ENCODE results near the gene B3GLCT.

The B3GLCT gene

DNA sequence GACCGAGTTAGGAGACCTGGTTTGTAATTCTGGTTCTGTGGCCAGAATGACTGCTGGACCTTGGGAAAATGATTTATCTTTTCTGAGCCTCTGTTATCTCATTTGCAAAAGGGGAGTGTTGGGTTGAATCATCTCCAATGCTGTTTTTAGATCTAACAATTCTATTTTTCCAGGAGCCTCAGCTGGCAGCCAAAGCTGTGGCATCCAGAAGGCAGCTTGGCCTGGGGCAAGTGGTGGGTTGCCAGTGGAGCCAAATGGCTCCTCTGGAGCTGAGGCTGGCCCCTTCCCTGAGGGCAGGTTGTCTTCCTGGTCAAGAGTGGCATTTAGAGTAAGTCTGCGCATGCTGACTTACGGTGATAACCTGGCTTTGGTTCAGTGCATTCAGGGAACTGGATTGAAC lies 21.3 kb downstream of the B3GLCT start:
- no peak overlapping the region for H3K4me3 ChIP-seq (ENCODE audit: low read depth, low read length)

DNA sequence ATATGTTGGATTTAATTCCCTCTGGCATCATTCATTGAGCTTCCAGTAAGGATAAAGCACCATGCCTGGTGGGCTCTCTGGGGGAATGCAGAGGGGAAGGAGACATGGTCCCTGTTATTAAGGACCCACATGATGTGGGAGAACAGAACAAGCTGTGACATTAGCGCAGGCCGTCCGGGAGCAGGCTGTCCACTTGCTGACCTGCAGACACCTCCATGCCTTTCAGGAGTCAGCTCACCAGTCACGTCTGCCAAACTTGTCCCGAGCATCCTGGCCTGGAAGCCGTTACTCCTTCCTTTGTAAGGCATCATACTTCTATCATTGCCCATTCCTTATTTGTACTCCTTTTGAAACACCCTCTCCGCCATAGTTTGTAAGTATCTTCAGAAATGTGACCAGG lies 23.4 kb downstream of the B3GLCT start:
- H3K4me3 ChIP-seq (ENCODE audit: low read depth, low read length): no peak overlapping the region

DNA sequence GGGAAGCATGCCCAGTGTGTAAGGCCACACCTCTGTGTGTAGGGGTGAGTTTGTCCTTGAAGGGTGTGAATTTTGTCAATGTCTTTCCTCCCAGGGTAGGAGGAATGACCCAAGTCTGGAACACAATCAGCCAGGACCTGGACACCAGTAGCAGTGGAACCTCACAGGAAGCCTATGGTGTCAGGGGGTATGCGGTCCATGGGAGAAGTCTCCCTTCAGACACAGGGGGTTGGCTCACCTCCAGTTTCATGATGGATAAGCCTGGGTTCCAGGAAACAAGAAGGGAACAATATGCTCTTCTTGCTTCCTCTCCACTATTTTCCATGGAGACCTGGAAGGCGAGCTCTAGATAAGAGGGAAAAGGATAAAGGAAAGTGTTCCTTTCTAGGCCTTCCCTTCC lies 23.9 kb downstream of the B3GLCT start:
- H3K4me3 ChIP-seq (ENCODE audit: low read depth, low read length): no peak overlapping the region

DNA sequence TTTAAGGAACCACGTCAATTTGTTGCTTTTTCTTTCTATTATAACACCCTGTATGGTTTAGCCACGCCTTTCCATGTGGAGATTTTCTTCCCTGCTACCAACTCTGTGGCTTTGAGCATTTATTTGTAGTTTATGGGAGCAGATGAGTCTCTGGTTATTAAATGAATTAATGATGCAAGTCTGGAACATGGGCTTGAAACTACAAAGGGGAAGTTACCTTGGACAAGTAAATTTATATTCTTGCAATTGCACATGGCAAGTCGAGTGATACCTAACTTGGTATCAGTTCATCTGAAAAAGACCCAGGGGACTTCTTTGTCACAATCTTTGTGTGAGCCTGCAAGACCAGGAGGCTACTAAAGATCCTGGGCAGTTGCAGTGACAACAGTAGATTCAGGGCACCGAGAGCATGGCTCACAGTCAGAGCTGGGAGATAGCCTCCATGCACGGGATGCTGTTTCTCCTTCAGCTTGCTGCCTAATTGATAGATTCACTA lies 24.4 kb downstream of the B3GLCT start:
- H3K4me3 ChIP-seq (ENCODE audit: low read depth, low read length): no peak overlapping the region

DNA sequence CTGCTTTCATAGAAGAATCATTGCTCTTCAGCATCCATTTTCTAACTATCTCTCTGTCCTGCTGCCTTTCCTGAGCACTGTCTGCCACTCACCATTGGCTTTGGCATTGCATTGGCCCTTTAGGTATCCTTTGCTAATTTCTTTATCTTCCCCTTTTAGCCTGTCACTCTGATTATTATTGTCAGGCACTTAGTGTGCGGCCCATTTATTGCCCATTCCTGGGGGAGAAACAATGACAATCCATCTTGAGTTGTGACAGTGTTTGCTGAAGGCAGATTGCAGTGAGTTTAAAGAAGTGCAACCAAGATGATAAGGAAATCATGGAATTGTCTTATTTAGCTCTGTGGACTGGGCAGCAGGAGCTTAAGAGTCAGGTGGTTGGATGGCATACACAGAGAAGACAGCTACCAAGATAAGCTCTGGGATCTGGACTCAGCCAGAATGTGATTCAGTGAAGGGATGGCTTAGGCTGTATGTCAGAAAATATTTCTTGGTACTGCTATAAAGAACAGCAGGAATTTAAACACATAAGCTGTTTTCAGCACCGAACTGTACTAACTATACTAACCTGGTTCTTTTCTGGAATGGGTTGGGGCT lies 25.3 kb downstream of the B3GLCT start:
- no peak overlapping the region for H3K4me3 ChIP-seq (ENCODE audit: low read depth, low read length)

DNA sequence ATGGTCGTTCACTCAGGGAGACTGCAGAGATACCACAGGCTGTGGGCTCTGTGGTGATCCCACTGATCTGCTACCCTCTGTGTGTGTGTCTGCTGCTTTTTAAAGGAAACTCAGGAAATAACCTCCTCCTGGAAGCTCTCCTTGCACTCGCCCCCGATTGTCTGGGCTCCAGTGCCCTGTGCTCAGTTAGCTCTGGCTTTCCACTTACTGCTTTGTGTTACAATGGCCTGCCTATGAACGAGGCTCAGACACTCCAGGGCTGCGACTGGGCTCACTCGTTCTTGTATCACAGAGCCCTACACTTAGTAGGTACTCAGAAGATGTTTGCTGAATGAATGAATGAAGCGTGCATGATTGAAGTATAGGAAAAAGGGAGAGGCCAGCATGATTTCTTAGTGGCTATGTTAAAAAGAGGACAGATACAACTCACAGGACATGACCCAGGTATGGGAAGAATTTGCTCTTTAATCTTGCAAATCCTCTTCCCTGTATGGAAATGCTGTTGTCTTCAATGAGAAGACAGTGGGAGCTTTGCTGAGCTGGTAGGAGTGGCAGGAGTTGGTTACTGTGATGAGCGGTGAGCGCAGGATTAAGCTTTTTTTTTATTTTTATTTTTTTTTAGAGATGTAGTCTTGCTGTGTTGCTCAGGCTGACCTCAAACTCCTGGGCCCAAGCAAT lies 26.4 kb downstream of the B3GLCT start:
- no peak overlapping the region for H3K4me3 ChIP-seq (ENCODE audit: low read depth, low read length)

DNA sequence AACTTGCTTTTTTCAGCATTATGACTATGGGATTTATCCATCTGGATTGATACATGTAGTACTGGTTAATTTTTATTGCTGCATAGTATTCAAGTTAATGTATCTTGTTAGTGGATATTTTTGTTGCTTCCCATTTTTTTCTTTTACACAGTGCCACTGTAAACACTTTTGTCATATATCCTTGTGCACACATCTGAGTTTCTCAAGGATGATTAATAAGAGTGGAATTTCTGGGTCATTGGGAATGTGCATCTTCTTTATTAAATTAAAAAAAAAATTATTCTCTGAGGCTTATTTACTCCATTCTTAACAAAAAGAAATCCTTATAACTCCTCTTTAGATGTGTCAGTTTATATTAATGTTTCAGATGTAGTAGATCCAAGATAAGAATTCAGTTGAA lies 27.3 kb downstream of the B3GLCT start:
- H3K4me3 ChIP-seq (ENCODE audit: low read depth, low read length): no peak overlapping the region

DNA sequence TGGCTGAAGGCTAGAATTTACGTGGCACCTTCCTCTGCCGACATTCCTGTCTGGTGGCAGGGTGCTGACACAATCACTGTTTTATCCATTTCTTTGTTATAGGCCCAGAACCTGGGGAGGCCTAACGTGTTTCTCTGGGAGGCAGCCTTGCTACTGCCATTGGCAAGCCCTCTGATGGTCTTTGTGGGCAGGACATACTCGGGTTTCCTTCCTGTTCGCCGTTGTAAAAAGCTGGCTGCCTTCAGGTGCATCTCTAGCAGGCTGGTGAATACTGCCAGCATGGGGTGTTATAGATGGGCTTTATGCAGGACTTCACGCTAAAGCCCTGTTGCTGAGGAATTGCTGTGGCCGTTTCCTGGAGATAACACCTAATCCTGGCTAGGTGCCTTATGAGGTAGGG lies 28.1 kb downstream of the B3GLCT start:
- no peak overlapping the region for H3K4me3 ChIP-seq (ENCODE audit: low read depth, low read length)

DNA sequence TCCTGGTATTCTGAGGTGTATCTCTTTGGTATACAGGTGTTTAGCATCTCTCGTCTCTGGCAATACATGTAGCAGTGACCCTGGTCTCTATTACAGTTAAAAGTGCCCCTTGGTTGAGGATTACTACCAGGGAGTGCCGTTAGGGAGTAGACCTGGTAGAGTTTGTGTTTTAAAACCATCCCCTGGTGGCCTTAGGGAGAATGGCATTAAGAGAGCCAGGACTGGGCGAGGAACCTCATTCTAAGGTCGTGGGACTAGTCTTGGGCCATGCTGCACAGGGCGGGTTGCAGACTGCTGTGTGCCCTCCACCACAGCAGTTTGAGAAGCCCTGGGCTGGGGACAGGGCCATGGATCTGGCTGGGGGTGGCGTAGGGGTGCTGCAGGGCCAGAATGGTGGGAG lies 35.0 kb downstream of the B3GLCT start:
- no peak overlapping the region for H3K4me3 ChIP-seq (ENCODE audit: low read depth, low read length)

DNA sequence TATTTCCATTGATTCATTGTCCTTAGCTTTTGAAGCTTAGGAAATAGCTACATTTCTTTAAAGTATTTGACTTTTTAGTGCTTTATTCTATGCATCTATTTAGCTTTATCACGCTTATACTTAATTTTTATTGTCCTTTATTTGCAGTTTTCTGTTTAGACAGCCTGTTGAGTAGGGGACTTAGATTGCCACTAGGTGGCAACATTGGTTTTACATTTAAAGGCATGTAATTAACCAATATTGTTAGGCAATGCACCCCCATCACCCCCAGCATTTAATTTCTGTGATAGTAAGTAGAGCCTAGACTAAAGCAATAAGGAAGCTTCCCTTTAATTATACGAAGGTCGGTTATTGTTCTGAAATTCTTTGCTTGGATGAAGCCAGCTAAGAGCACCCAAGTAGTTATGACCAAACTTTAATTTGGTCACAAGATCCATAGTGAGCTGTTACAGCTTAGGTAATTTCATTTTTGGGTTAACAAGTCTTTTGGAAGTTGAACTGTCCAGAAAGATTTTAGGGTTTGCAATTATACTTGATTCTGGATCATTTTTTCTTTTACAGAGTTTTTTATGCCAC lies 36.5 kb downstream of the B3GLCT start:
- no peak overlapping the region for H3K4me3 ChIP-seq (ENCODE audit: low read depth, low read length)

DNA sequence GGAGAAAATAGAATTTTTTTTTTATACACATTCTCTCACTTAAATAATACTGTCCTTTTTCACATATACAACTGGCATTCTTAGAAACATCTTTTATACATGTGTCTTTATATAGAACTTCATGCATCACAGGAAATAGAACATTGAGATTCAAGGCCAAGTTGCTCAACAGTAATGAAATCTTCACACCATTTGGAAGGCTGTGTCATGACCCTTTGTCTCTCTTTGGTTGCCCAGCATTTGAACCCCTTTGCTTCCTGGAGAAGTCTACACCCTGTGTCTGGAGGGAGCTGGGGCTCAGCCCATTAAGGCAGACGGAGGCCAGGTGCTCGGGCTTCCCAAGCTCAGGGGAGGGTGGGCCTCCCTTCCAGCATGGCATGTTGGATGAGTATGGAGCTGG lies 41.1 kb downstream of the B3GLCT start:
- H3K4me3 ChIP-seq (ENCODE audit: low read depth, low read length): no peak overlapping the region

DNA sequence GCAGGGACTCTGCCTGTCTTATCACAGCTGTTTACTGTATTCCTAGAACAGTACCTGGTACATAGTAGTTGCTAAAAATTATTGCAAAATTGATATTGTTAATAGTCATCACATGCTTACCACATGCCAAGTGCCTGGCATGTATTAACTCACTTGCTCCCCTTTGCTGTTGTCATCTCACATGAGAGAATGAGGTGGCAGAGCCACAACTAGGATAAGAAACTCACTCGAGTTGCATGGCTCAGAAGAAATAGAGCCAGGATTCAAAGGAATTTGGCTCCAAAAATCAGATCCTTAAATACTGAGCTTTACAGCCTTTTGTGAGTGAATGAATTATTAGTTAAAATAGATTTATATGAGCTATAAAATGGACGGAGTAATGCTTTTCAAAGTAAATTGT lies 42.6 kb downstream of the B3GLCT start:
- H3K4me3 ChIP-seq (ENCODE audit: low read depth, low read length): no peak overlapping the region

DNA sequence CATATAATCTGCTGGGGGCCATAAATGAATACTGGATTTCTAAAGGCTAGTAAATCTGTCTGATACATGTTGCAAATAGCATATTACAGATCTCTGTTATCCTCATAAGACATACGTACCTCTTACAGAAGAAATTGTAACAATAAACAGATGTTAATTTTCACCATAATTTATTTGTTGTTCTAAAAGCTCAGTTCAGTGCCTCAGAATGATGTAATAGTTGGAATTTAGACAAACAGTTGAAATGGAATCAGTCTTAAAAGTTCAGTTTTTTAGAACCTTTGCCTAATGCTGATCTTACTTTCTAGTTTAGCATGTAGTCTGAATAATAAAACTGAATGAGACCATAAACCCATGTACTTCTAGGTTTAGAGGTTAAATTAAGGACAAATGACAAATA lies 43.1 kb downstream of the B3GLCT start:
- H3K4me3 ChIP-seq (ENCODE audit: low read depth, low read length): no peak overlapping the region

DNA sequence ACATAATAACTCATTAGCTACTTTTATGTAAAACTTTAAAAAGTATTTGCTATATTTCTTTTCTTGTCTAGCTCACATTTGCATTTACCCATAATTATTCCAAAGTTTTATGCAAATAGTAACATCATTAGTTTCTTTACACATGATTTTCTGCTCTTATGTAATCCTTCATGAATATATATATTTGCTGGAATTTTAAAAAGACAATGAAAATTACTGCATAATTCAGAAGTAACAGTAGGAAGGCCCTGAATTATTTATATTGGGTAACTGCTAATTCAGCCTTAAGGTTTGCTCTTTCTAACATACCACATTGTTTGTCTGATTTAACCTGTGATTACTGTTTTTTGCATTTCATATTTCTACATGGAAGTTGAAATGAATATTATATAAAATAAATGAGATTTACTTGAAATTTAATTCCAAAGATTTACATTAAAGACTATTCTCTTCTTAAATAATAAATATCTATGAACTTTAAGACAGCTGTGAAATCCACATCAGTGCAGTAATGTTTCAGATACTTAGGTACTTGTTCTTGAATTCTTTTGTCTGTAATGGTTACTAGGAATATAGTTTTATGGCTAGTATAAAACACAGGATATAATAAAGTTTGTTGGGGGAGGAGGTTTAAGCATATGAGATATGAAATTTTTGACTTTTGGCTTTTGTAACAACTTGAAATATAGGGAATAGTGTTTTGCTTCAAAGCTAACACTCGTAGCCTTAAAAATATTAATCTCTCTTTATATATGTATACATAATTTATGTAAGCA lies 46.0 kb downstream of the B3GLCT start:
- no peak overlapping the region for H3K4me3 ChIP-seq (ENCODE audit: low read depth, low read length)

DNA sequence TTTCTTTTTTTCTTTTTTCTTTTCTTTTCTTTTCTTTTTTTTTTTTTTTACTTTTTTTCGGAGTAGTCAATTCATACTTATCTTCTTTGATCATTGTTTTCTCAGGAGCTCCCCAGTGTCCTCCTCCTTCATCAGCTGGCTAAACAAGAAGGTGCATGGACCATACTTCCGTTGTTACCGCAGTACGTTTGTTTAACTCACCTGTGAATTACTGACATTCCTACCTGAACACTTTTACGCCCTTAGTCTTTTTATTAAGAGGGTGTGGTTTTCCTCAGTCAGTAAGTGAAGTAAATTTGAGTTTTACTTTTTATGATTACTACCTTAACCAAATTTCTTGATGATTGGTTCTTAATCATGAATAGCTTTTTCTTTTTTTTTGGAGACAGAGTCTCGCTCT lies 47.1 kb downstream of the B3GLCT start:
- no peak overlapping the region for H3K4me3 ChIP-seq (ENCODE audit: low read depth, low read length)

DNA sequence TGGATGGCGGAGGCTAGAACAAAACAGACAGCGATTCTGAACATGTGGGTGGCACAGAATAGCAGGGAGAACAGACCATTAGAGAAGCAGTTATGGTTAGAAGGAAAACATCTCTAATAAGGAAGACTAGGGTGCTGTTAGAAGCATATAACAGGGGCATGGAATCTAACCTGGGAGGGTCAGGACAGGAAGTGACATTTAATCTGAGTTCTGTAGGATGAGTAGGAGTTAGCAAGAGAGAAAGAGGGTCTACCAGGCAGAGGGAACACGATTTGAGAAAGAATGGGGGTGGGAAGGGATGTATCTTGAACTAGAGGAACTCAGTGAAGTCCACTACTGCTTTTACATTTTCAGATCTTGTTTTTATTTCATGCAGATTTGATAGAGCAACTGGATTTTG lies 48.6 kb downstream of the B3GLCT start:
- H3K4me3 ChIP-seq (ENCODE audit: low read depth, low read length): no peak overlapping the region

DNA sequence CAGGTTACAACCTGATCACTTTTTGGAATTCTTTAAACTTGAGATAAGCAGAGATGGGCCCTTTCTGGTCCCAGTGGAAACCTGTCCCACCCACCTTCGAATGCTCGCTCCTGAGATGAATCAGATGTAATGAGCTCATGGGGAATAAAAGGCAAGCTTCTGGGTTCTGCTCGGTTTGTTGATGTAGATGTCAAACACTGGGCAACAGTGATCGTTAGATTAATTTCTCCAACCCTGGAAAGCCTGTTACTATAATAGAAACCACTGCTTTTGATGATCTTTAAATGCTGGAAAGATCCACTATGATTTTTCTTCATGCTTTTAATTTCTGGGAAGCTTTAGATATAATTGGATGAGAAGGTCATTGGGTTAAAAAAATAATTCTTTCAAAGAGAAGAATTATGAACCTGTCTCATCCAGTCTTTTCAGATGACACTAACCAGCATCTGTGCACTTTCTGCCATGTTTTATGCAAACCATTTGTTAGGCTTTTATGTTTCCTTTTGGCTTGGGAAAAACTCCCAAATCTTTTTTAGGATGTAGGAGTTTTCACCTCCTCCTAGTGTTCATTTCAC lies 49.3 kb downstream of the B3GLCT start:
- H3K4me3 ChIP-seq (ENCODE audit: low read depth, low read length): no peak overlapping the region

DNA sequence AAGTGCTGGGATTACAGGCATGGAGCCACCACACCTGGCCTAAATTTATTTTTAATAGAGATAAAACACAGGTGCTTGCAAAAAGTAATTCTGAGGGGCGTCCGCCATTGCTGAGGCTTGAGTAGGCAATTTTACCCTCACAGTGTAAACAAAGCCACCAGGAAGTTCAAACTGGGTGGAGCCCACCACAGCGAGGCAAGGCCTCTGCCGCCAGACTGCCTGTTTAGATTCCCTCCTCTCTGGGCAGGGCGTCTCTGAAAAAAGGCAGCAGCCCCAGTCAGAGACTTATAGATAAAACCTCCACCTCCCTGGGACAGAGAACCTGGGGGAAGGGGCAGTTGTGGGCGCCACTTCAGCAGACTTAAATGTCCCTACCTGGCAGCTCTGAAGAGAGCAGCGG lies 50.7 kb downstream of the B3GLCT start:
- no peak overlapping the region for H3K4me3 ChIP-seq (ENCODE audit: low read depth, low read length)

DNA sequence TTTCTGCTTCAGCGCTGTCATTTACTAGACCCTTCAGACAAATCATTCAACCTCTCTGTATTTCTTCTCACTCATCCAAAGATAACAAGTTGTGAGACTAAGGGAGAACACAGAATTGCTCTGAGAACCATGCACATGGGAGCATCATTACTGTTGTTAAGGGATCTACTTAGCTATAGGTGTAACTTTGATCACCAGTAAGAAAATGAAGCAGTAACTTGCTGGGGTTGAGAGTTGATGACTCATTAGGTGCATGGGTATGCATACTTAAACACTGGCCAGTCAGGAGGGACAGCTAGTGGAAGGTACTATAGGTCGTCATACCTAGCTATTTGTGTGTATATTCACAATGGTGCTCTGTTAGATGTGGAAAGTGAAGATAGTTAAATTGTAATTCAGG lies 61.5 kb downstream of the B3GLCT start:
- H3K4me3 ChIP-seq (ENCODE audit: low read depth, low read length): no peak overlapping the region

DNA sequence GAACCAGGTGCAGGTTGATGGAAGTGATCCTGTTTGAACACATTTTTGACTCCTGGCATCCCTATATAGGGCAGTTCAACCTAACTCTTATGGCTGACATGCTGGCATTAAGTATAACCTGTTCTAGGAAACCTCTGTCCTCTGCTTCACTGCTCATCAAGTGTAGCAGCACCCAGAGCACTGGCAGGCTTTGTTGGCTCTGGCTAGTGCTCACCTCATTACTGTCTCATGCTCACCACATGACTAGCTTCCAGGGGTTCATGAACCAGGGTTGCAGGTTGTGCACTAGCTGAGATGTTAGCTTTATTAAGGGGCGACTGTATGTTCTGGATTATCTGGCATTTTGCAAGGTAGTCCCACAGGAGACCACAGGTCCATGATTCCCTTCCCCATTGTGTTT lies 63.6 kb downstream of the B3GLCT start:
- H3K4me3 ChIP-seq (ENCODE audit: low read depth, low read length): no peak overlapping the region

DNA sequence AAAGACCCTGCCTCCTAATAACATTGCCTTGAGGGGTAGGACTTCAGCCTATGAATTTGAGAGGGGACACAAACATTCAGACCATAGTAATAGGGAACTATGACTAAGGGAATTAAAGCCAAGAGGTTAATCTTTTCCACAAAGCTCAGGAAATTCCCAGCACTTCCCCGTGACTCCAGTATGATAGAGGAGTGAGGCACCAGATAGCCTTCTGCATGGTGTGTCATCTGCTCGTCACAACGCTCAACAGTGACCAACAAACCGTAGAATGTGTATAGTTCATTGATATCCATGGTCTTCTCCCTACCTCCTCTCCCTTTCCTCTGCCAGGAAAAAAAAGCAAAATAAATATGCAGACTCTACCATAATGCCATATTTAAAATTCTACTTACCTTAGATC lies 64.4 kb downstream of the B3GLCT start:
- H3K4me3 ChIP-seq (ENCODE audit: low read depth, low read length): no peak overlapping the region
